Neural crest cell (in vitro differentiated cells): ENCODE data around the gene DISC1. TPM values are rescaled to one million over a fixed set of nuclear protein-coding genes. Genes with fewer than 3 reads are reported as not detected.

Source experiments
- DNase-seq: peaks from one replicate; pipeline ENCODE4 v3.0.0; 2021; ENCODE audit warnings: low read depth, mixed read lengths, low spot score
- H3K27ac Mint-ChIP-seq: one replicate; pipeline ENCODE4 v1.8.0; 2021; ENCODE audit warnings: mild to moderate bottlenecking, mixed read lengths; ENCODE audit not compliant: unreplicated experiment
- H3K27me3 Mint-ChIP-seq: 2 replicates; pipeline ENCODE4 v1.8.0; 2021; ENCODE audit warnings: low read depth, mild to moderate bottlenecking, mixed read lengths
- H3K36me3 Mint-ChIP-seq: 2 replicates; pipeline ENCODE4 v1.8.0; 2021; ENCODE audit warnings: low read depth, mild to moderate bottlenecking, mixed read lengths
- H3K4me1 Mint-ChIP-seq: 2 replicates; pipeline ENCODE4 v1.8.0; 2021; ENCODE audit warnings: mixed read lengths
- H3K4me3 Mint-ChIP-seq: one replicate; pipeline ENCODE4 v1.8.0; 2021; ENCODE audit warnings: mild to moderate bottlenecking, mixed read lengths
- H3K9me3 Mint-ChIP-seq: 2 replicates; pipeline ENCODE4 v1.8.0; 2021; ENCODE audit warnings: mixed read lengths
- total RNA-seq: library from RNA; stranded (reverse); gene quantifications from 2 replicates; pipeline ENCODE4 v1.2.1, GENCODE V29; 2021
- TF ChIP-seq, protein P1 (sequence below): fragments of 200-600 bp; sonication (generic); conservative IDR thresholded peaks from 2 replicates; pipeline ENCODE4 v1.5.0; 2021; ENCODE audit warnings: antibody characterized with exemption, mild to moderate bottlenecking

Gene DISC1
- total RNA-seq, 1 donor from 2014 or later: 13.7 TPM

DNA sequence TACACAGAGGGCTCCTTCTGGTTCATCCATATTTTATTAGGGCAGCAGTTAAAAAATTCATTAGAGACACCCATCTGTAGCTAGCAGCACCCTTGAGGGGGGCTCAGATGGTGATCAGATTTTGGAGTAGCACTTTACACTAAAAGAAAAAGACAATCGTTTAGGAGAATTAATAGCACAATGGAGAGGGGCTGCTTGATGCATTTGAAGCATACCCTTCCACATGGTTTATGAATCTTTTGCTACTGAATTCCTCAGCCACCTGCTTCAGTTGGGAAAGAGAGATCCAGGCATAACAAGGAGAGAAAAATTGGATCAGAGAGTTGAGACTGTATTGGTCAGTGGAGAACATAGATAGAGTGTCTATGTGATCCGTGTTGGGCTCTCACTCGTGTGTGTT, 54.4 kb downstream of the DISC1 start:
- no peak overlapping the region for H3K27ac Mint-ChIP-seq
- no peak overlapping the region for H3K4me3 Mint-ChIP-seq
- TF ChIP-seq, protein P1, sequence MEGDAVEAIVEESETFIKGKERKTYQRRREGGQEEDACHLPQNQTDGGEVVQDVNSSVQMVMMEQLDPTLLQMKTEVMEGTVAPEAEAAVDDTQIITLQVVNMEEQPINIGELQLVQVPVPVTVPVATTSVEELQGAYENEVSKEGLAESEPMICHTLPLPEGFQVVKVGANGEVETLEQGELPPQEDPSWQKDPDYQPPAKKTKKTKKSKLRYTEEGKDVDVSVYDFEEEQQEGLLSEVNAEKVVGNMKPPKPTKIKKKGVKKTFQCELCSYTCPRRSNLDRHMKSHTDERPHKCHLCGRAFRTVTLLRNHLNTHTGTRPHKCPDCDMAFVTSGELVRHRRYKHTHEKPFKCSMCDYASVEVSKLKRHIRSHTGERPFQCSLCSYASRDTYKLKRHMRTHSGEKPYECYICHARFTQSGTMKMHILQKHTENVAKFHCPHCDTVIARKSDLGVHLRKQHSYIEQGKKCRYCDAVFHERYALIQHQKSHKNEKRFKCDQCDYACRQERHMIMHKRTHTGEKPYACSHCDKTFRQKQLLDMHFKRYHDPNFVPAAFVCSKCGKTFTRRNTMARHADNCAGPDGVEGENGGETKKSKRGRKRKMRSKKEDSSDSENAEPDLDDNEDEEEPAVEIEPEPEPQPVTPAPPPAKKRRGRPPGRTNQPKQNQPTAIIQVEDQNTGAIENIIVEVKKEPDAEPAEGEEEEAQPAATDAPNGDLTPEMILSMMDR: no peak
- no peaks in the 10 kb centered on the region for H3K9me3 Mint-ChIP-seq
- no peak for DNase-seq
- peaks cover 16% of the 10 kb centered on the region for H3K4me1 Mint-ChIP-seq
- peaks cover 6% of the 10 kb centered on the region for H3K36me3 Mint-ChIP-seq
- no peaks in the 10 kb centered on the region for H3K27me3 Mint-ChIP-seq

DNA sequence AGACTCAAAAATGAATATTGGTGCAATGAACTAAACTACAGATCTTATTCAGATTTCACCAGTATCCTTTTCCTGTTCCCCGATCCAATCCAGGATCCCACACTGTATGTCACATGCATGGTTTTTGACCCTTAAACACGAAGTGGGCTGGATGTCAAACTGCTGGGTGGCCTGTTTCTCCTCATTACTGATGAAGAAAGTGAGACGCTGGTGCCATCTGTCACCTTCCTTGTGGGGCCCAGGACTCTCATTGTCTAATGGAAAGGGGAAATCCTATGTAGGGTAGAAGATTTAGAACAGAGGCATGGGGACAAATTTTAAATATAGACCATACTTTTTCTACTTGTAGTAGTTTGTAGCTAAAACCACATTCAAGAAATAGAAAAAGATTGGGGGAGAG, 56.2 kb downstream of the DISC1 start:
- DNase-seq: no peak
- peaks cover 16% of the 10 kb centered on the region for H3K4me1 Mint-ChIP-seq
- H3K27ac Mint-ChIP-seq: peak overlapping the region; percentile 71
- peaks cover 7% of the 10 kb centered on the region for H3K9me3 Mint-ChIP-seq
- TF ChIP-seq, protein P1: no peak
- no peak overlapping the region for H3K4me3 Mint-ChIP-seq
- peaks cover 12% of the 10 kb centered on the region for H3K36me3 Mint-ChIP-seq
- H3K27me3 Mint-ChIP-seq: no peaks in the 10 kb centered on the region

DNA sequence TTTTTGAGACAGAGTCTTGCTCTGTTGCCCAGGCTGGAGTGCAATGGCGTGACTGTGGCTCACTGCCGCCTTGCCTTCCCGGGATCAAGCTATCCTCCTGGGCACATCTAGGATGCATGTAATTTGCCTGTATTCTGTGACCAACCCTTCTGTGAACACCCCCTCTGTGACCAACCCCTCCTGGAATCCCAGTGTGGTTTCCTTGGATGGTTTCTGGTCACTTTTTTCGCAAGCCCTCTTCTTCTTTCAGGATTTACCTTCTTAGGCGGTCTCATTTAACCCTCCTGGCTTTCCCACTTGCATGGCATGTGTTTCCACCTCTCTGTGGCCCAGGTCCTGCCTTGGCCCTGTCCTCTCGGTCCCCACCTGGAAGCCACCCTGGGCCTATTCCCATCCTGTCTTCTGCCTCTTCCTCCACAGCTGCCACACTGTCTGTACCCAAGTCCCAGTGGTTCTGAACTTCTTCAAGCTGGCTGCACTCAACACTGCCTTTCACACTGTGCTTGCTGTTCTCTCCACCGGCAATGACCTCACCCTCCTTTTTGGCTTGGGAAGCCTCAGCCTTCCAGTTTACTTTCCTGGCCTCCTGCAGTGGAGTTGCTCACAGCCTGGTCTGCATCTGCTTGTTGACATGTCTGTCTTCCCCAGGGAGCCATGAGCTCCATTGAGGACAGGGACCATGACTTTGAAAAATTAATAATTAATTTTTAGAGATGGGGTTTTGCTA, 57.0 kb downstream of the DISC1 start:
- Mint-ChIP-seq H3K4me3 (no peak overlapping the region), H3K27me3 (no peaks in the 10 kb centered on the region), H3K27ac (no peak overlapping the region), H3K36me3 (peaks cover 12% of the 10 kb centered on the region), H3K9me3 (peaks cover 7% of the 10 kb centered on the region), H3K4me1 (peaks cover 10% of the 10 kb centered on the region)
- DNase-seq: no peak
- TF ChIP-seq, protein P1: no peak

DNA sequence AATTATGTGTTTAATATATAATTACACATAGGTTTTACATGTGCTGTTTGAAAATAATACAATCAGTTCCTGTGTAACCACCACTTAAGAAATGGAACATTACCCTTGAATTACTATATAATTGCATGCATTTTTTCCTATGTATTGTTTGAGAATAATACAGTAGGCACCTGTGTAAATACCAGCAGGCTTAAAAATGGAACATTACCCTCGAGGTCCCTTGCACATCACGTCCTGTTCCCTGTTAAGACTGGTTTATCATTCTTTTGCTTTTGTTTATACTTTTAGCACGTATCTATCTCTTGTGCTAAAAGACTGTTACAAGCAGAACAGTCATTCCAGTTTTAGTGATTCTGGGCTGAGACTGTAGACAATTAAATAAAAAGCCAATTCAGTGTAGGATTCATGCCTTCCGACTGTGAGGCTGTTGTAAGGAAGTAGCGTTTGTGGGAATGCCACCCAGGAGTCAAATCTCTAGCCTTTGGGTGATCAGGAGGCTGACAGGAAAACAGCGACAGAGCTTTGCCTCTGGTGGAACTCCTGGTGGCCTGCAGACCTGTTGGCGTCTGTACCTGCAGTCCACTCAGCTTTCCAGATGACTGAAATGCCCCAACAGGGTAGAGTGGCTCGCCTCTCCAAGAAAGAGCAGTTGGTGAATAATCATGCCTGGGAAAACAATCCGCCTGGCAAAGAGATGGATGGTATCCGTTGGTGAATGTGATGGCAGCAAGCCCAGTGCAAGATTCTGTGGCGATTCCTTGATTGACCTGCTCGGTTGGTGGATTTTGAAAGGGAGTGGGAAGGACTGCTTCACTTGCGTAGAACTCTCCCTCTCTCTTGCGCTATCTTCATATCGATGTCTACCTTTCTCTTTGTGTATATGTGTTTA, 58.0 kb downstream of the DISC1 start:
- no peaks in the 10 kb centered on the region for H3K27me3 Mint-ChIP-seq
- no peak for DNase-seq
- H3K9me3 Mint-ChIP-seq: peaks cover 8% of the 10 kb centered on the region
- peaks cover 9% of the 10 kb centered on the region for H3K36me3 Mint-ChIP-seq
- no peak overlapping the region for H3K27ac Mint-ChIP-seq
- no peak overlapping the region for H3K4me3 Mint-ChIP-seq
- peaks cover 4% of the 10 kb centered on the region for H3K4me1 Mint-ChIP-seq
- TF ChIP-seq, protein P1: no peak

DNA sequence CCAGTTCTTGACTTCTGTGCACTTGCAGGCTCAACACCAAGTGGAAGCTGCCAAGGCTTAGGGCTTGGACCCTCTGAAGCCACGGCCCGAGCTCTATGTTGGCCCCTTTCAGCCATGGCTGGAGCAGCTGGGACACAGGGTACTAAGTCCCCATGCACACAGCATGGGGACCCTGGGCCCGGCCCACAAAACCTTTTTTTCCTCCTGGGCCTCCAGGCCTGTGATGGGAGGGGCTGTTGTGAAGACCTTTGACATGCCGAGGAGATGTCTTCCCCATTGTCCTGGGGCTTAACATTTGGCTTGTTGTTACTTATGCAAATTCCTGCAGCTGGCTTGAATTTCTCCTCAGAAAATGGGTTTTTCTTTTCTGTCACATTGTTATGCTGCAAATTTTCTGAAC, 59.8 kb downstream of the DISC1 start:
- DNase-seq: no peak
- TF ChIP-seq, protein P1: no peak
- Mint-ChIP-seq H3K9me3 (peaks cover 9% of the 10 kb centered on the region), H3K4me1 (peaks cover 16% of the 10 kb centered on the region), H3K4me3 (no peak overlapping the region), H3K27ac (no peak overlapping the region), H3K36me3 (peaks cover 12% of the 10 kb centered on the region), H3K27me3 (no peaks in the 10 kb centered on the region)
